ENCODE data around the gene RCL1. TPM values are rescaled to one million over a fixed set of nuclear protein-coding genes. Genes with fewer than 3 reads are reported as not detected.
A peak's percentile ranks its signal among the peaks of the same experiment; 100 is the strongest.
"Not testable (repeated sequence)": the region's sequence is repeated elsewhere in the genome, so short reads cannot be mapped to it uniquely, and the experiment has no call there.

The RCL1 gene
- total and polyA plus RNA-seq, 8 donors = 11.2 to 22.6 (median 18.2) TPM

DNA sequence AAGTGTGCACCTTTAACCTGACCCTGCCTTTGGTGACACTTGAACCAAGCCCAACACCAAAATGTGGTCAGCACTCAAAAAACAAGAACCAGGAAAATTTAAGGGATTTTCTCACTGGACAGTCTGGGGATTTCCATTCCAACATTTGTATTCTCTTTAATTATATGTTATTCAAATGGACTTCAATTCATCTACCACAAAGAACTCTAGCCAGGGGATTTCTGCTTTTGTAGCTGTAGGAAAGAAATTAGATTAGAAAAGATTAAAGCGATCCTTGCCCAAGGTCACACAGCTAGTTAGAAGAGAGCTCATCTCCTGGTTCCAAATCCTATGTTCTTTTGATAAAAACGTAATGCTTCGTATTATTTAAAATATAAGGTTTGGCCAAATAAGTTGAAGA is 97.5 kb downstream of the RCL1 start:
- no peak for ATAC-seq
- intact Hi-C loops (cut with DNase I) = no loop called here

DNA sequence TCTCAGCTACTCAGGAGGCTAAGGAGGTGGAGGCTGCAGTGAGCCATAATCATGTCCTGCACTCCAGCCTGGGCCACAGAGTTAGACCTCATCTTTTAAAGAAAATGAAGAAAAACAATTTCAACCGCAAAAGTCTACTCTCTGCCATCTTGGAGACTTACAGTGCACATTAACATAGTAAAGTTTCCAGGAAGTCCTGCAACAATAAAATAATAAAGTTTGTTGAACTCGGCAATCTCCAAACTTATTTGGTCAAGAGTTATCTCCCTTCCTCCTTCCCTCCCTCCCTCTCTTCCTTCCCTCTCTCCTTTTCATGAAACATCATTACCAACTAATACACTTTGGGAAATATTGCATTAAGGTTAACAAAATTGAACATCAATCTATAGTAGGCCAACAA is 98.2 kb downstream of the RCL1 start:
- ATAC-seq = no peak
- no peak for DNase-seq
- H3K27ac ChIP-seq = no peak overlapping the region
- H3K36me3 ChIP-seq = no peaks in the 10 kb centered on the region
- TF ChIP-seq, protein P1, sequence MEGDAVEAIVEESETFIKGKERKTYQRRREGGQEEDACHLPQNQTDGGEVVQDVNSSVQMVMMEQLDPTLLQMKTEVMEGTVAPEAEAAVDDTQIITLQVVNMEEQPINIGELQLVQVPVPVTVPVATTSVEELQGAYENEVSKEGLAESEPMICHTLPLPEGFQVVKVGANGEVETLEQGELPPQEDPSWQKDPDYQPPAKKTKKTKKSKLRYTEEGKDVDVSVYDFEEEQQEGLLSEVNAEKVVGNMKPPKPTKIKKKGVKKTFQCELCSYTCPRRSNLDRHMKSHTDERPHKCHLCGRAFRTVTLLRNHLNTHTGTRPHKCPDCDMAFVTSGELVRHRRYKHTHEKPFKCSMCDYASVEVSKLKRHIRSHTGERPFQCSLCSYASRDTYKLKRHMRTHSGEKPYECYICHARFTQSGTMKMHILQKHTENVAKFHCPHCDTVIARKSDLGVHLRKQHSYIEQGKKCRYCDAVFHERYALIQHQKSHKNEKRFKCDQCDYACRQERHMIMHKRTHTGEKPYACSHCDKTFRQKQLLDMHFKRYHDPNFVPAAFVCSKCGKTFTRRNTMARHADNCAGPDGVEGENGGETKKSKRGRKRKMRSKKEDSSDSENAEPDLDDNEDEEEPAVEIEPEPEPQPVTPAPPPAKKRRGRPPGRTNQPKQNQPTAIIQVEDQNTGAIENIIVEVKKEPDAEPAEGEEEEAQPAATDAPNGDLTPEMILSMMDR (IDR thresholded peaks at IDR 0.05) = no peak
- no peaks in the 10 kb centered on the region for H3K4me1 ChIP-seq
- intact Hi-C loops (cut with DNase I) = no loop called here
- no peaks in the 10 kb centered on the region for H3K27me3 ChIP-seq
- no peaks in the 10 kb centered on the region for H3K9me3 ChIP-seq
- H3K4me3 ChIP-seq = no peak overlapping the region

More for the DNA sequence above, 97.5 kb downstream of the RCL1 start:
- Histone ChIP-seq H3K27me3 (no peaks in the 10 kb centered on the region), H3K27ac (no peak overlapping the region), H3K36me3 (no peaks in the 10 kb centered on the region), H3K4me3 (no peak overlapping the region), H3K9me3 (no peaks in the 10 kb centered on the region), H3K4me1 (no peaks in the 10 kb centered on the region)
- no peak for DNase-seq
- TF ChIP-seq, protein P1 (IDR thresholded peaks at IDR 0.05) = no peak

DNA sequence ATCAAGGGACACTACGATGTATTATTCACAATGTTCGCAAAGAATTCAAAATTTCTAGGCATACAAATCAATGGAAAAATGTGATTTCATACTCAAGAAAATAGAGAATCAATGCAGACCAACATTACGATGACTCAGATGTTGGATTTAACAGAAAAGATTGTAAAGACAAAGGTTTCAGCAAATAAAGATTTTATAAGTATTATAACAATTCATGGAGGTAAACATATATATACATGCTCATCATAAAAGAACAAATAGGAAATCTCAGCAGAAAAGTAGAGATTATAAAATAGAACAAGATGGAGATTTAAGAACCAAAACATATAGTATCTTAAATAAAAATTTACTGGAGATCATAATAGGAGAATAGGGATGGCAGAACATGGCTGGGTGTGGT is 98.9 kb downstream of the RCL1 start:
- Histone ChIP-seq H3K27me3 (no peaks in the 10 kb centered on the region), H3K4me1 (no peaks in the 10 kb centered on the region), H3K36me3 (no peaks in the 10 kb centered on the region), H3K4me3 (no peak overlapping the region), H3K9me3 (no peaks in the 10 kb centered on the region), H3K27ac (no peak overlapping the region)
- intact Hi-C loops (cut with DNase I) = no loop called here
- ATAC-seq (no peak), DNase-seq (no peak)
- TF ChIP-seq, protein P1 (IDR thresholded peaks at IDR 0.05) = no peak

DNA sequence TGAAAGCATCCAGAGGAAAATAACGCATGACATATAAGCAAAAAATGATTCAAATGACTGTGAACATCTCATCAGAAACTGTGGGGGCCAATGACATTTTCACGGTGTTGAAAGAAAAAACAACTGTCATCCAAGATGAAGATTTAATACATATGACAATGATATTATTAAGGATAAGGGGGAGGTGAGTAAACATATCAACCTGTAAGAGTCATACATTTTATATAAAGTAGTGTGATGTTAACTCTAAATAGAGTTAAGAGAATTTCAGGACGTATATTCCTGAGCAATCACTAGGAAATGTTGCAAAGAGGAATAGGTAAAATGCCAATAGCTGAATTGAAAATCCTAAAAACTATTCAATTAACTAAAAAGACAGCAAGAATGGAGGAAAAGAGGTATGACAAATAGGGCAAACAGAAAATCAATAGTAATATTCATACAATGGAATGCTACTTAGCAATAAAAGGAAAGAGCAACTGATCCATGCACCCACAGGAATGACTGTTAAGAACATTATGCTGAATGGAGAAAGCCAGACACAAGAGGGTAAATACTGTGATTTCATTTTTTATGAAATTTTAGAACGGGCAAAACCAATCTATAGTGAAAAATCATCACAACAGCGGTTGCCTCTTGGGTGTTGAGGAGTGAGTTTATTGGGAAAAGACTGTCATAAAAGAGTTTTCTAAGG is 99.9 kb downstream of the RCL1 start:
- H3K4me1 ChIP-seq = no peaks in the 10 kb centered on the region
- TF ChIP-seq, protein P1 (IDR thresholded peaks at IDR 0.05) = no peak
- H3K4me3 ChIP-seq = no peak overlapping the region
- H3K36me3 ChIP-seq = no peaks in the 10 kb centered on the region
- intact Hi-C loops (cut with DNase I) = no loop called here
- H3K9me3 ChIP-seq = peaks cover 0 to 4% of the 10 kb centered on the region in 2 donors
- no peak for ATAC-seq
- no peak for DNase-seq
- no peak overlapping the region for H3K27ac ChIP-seq
- no peaks in the 10 kb centered on the region for H3K27me3 ChIP-seq

DNA sequence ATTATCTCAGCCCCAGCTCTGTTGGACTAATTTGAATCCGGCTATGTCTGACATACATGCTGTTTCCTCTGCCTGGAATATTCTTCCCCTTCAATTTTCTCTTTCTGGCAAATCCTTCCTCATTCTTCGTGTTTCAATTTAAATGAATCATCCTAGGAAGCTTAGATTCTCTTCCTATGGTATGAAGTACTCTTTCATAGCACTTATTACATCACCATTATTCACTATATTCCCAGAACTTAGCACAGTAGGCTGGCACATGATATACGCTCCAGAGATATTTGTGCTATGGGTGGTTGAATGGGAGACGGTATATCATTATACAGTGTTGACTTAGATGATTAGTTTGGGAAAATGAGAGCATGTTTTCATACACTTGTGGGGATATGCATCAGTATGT is 101.3 kb downstream of the RCL1 start:
- Histone ChIP-seq H3K27me3 (no peaks in the 10 kb centered on the region), H3K9me3 (peaks cover 0 to 4% of the 10 kb centered on the region in 2 donors), H3K27ac (no peak overlapping the region), H3K36me3 (no peaks in the 10 kb centered on the region), H3K4me3 (no peak overlapping the region), H3K4me1 (no peaks in the 10 kb centered on the region)
- TF ChIP-seq, protein P1 (IDR thresholded peaks at IDR 0.05) = no peak
- intact Hi-C loops (cut with DNase I) = no loop called here
- DNase-seq (no peak), ATAC-seq (no peak)

DNA sequence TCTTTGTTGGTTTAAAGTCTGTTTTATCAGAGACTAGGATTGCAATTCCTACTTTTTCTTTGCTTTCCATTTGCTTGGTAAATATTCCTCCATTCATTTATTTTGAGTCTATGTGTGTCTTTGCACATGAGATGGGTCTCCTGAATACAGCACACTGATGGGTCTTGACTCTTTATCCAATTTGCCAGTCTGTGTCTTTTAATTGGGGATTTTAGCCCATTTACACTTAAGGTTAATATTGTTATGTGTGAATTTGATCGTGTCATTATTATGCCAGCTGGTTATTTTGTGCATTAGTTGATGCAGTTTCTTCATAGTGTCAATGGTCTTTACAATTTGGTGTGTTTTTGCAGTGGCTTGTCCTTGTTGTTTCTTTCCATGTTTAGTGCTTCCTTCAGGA is 107.1 kb downstream of the RCL1 start:
- H3K4me3 ChIP-seq; H3K9me3 ChIP-seq; H3K27ac ChIP-seq; H3K36me3 ChIP-seq; DNase-seq; ATAC-seq; intact Hi-C loops (cut with DNase I); H3K27me3 ChIP-seq: not testable (repeated sequence)
- peaks cover 6 to 24% of the 10 kb centered on the region in 2 donors for H3K4me1 ChIP-seq

DNA sequence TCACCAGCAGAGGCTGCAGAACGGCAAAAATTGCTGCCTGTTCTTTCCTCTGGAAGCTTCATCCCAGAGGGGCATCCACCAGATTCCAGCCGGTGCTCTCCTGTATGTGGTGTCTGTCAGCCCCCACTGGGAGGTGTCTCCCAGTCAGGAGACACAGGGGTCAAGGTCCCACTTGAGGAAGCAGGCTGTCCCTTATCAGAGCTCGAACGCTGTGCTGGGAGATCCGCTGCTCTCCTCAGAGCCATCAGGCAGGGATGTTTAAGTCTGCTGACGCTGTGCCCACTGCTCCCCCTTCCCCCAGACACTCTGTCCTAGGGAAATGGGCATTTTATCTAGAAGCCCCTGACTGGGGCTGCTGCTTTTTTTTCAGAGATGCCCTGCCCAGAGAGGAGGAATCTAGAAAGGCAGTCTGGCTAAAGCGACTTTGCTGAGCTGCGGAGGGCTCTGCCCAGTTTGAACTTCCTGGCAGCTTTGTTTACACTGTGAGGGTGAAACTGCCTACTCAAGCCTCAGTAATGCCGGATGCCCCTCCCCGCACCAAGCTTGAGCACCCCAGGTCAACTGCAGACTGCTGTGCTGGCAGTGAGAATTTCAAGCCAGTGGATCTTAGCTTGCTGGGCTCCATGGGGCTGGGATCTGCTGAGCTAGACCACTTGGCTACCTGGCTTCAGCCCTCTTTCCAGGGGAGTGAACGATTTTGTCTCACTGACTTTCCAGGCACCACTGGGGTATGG is 108.8 kb downstream of the RCL1 start:
- H3K4me1 ChIP-seq = peaks cover 6 to 27% of the 10 kb centered on the region in 2 donors
- H3K4me3 ChIP-seq = peak overlapping the region in 1 of 2 donors; percentile 4
- H3K36me3 ChIP-seq; H3K9me3 ChIP-seq; H3K27me3 ChIP-seq; intact Hi-C loops (cut with DNase I): not testable (repeated sequence)
- ATAC-seq = peak; percentile 86
- peak overlapping the region in 1 of 2 donors; percentile 57 for H3K27ac ChIP-seq
- DNase-seq = peak in 2 of 4 donors; percentile 76 to 85
